ENCODE results near the gene STX2.

Gene STX2

GRCh38 chr12:130831246-130831645 is 7.8 kb downstream of the STX2 start:
- no peak for DNase-seq (ENCODE audit: low read depth)

- DNase-seq (ENCODE audit: low read depth): no peak
Observed at GRCh38 chr12:130830246-130830551, 8.9 kb downstream of the STX2 start.

- DNase-seq (ENCODE audit: low read depth): no peak
Observed at GRCh38 chr12:130829391-130830245, 9.4 kb downstream of the STX2 start.

- DNase-seq (ENCODE audit: low read depth): no peak
Observed at GRCh38 chr12:130828895-130829294, 10.2 kb downstream of the STX2 start.

- no peak for DNase-seq (ENCODE audit: low read depth)
Observed at GRCh38 chr12:130827432-130827831, 11.6 kb downstream of the STX2 start.

- DNase-seq (ENCODE audit: low read depth): peak; percentile 44
Observed at GRCh38 chr12:130826151-130826801, 12.8 kb downstream of the STX2 start.

- no peak for DNase-seq (ENCODE audit: low read depth)
Observed at GRCh38 chr12:130825771-130826150, 13.3 kb downstream of the STX2 start.

- DNase-seq (ENCODE audit: low read depth): no peak
Observed at GRCh38 chr12:130819681-130820080, 19.4 kb downstream of the STX2 start.

GRCh38 chr12:130818635-130819576 is 20.1 kb downstream of the STX2 start:
- DNase-seq (ENCODE audit: low read depth): peak; percentile 57

- DNase-seq (ENCODE audit: low read depth): no peak
Observed at GRCh38 chr12:130818272-130818634, 20.8 kb downstream of the STX2 start.

- no peak for DNase-seq (ENCODE audit: low read depth)
Observed at GRCh38 chr12:130817804-130818203, 21.2 kb downstream of the STX2 start.

- no peak for DNase-seq (ENCODE audit: low read depth)
Observed at GRCh38 chr12:130816097-130816496, 23.0 kb downstream of the STX2 start.

GRCh38 chr12:130815028-130815741 is 23.9 kb downstream of the STX2 start:
- DNase-seq (ENCODE audit: low read depth): no peak

GRCh38 chr12:130813949-130814348 is 25.1 kb downstream of the STX2 start:
- DNase-seq (ENCODE audit: low read depth): no peak

- no peak for DNase-seq (ENCODE audit: low read depth)
Observed at GRCh38 chr12:130813436-130813835, 25.6 kb downstream of the STX2 start.

GRCh38 chr12:130809791-130810190 is 29.3 kb downstream of the STX2 start:
- DNase-seq (ENCODE audit: low read depth): no peak

GRCh38 chr12:130807309-130807708 is 31.7 kb downstream of the STX2 start:
- DNase-seq (ENCODE audit: low read depth): no peak

- DNase-seq (ENCODE audit: low read depth): no peak
Observed at GRCh38 chr12:130806574-130806973, 32.5 kb downstream of the STX2 start.

GRCh38 chr12:130805635-130806034 is 33.4 kb downstream of the STX2 start:
- DNase-seq (ENCODE audit: low read depth): no peak

- no peak for DNase-seq (ENCODE audit: low read depth)
Observed at GRCh38 chr12:130804216-130804615, 34.8 kb downstream of the STX2 start.

GRCh38 chr12:130803702-130804101 is 35.3 kb downstream of the STX2 start:
- DNase-seq (ENCODE audit: low read depth): no peak

GRCh38 chr12:130800312-130800711 is 38.7 kb downstream of the STX2 start:
- no peak for DNase-seq (ENCODE audit: low read depth)

All from stimulated activated CD8-positive, alpha-beta memory T cell treated with anti-CD3 and anti-CD28 coated beads, Interleukin-12 subunit alpha, Interleukin-12 subunit beta, amount 100 ng/mL, for 1 hour (primary cell).